Neural cell (in vitro differentiated cells): ENCODE data around the gene PLIN1. TPM values are rescaled to one million over a fixed set of nuclear protein-coding genes. Genes with fewer than 3 reads are reported as not detected.

Source experiments
- H2AFZ ChIP-seq: fragments of 200-600, 300-800 bp; sonication (generic), shearing (Covaris generic); 2 replicates; pipeline ENCODE4 v1.6.0; 2014; ENCODE audit warnings: low read depth, mild to moderate bottlenecking, antibody characterized with exemption, low read length, moderate library complexity
- H3F3A ChIP-seq: fragments of 200-600 bp; shearing (Covaris generic); 2 replicates; pipeline ENCODE4 v1.6.1; 2016; ENCODE audit warnings: mild to moderate bottlenecking, moderate library complexity, mixed read lengths, antibody characterized with exemption, low read length; ENCODE audit not compliant: insufficient read depth, poor library complexity, severe bottlenecking
- H3K27ac ChIP-seq: fragments of 200-600, 300-800 bp; sonication (generic), shearing (Covaris generic); 2 replicates; pipeline ENCODE4 v1.5.1; 2014; ENCODE audit warnings: mild to moderate bottlenecking, low read length, moderate library complexity
- H3K27me3 ChIP-seq: fragments of 300-800, 200-600 bp; sonication (generic), shearing (Covaris generic); 2 replicates; pipeline ENCODE4 v1.6.0; 2014; ENCODE audit warnings: mild to moderate bottlenecking, low read depth, low read length, moderate library complexity; ENCODE audit not compliant: insufficient read depth
- H3K36me3 ChIP-seq: fragments of 300-800, 200-600 bp; sonication (generic), shearing (Covaris generic); 2 replicates; pipeline ENCODE4 v1.5.1; 2014; ENCODE audit warnings: mild to moderate bottlenecking, antibody characterized with exemption, low read length, moderate library complexity; ENCODE audit not compliant: insufficient read depth
- H3K4me2 ChIP-seq: fragments of 300-800, 200-600 bp; sonication (generic), shearing (Covaris generic); 2 replicates; pipeline ENCODE4 v1.6.0; 2014; ENCODE audit warnings: mild to moderate bottlenecking, low read length
- H3K4me3 ChIP-seq: fragments of 300-800, 200-600 bp; sonication (generic), shearing (Covaris generic); 2 replicates; pipeline ENCODE4 v1.5.1; 2014; ENCODE audit warnings: mild to moderate bottlenecking, low read length, moderate library complexity
- H3K79me2 ChIP-seq: fragments of 200-600 bp; shearing (Covaris generic); replicated peaks from 2 replicates; pipeline ENCODE4 v1.6.0; 2014; ENCODE audit warnings: mild to moderate bottlenecking, low read length, moderate library complexity; ENCODE audit not compliant: insufficient read depth
- H3K9ac ChIP-seq: fragments of 300-800, 200-600 bp; sonication (generic), shearing (Covaris generic); 2 replicates; pipeline ENCODE4 v1.6.1; 2016; ENCODE audit warnings: mild to moderate bottlenecking, low read length, mixed read lengths
- H3K9me2 ChIP-seq: fragments of 200-600 bp; shearing (Covaris generic); 2 replicates; pipeline ENCODE4 v1.6.1; 2016; ENCODE audit warnings: mild to moderate bottlenecking, low read length, mixed read lengths; ENCODE audit not compliant: insufficient read depth
- H3K9me3 ChIP-seq: fragments of 200-600, 300-800 bp; sonication (generic), shearing (Covaris generic); 2 replicates; pipeline ENCODE4 v1.6.1; 2016; ENCODE audit warnings: mild to moderate bottlenecking, mixed run types, low read length, moderate library complexity, mixed read lengths
- H4K20me1 ChIP-seq: fragments of 200-600 bp; shearing (Covaris generic); 2 replicates; pipeline ENCODE4 v1.6.1; 2016; ENCODE audit warnings: mild to moderate bottlenecking, mixed run types; ENCODE audit not compliant: insufficient read depth
- EP300 ChIP-seq: fragments of 450-650 bp; conservative IDR thresholded peaks from 2 replicates; pipeline ENCODE4 v1.6.1; 2014; ENCODE audit warnings: antibody characterized with exemption, mild to moderate bottlenecking, moderate library complexity; ENCODE audit not compliant: poor library complexity, severe bottlenecking
- EZH2 ChIP-seq: fragments of 200-600, 300-800 bp; shearing (Covaris generic), sonication (generic); IDR thresholded peaks from 2 replicates; pipeline ENCODE4 v1.6.1; 2014; ENCODE audit warnings: antibody characterized with exemption, low read length, borderline replicate concordance, mild to moderate bottlenecking; ENCODE audit not compliant: insufficient read depth, poor library complexity, severe bottlenecking
- MXI1 ChIP-seq: fragments of 450-650 bp; conservative IDR thresholded peaks from 2 replicates; pipeline ENCODE4 v1.6.1; 2014; ENCODE audit warnings: antibody characterized with exemption, mild to moderate bottlenecking; ENCODE audit not compliant: poor library complexity, severe bottlenecking
- POLR2AphosphoS5 ChIP-seq: IDR thresholded peaks from 2 replicates; pipeline ENCODE4 v1.6.1; 2012
- RAD21 ChIP-seq: fragments of 450-650 bp; conservative IDR thresholded peaks from 2 replicates; pipeline ENCODE4 v1.6.1; 2014; ENCODE audit warnings: antibody characterized with exemption, mild to moderate bottlenecking, moderate library complexity
- SMC3 ChIP-seq: fragments of 450-650 bp; conservative IDR thresholded peaks from 2 replicates; pipeline ENCODE4 v1.6.1; 2014; ENCODE audit warnings: antibody characterized with exemption, mild to moderate bottlenecking, moderate library complexity; ENCODE audit not compliant: poor library complexity
- TAF1 ChIP-seq: IDR thresholded peaks from 2 replicates; pipeline ENCODE4 v1.6.1; 2012; ENCODE audit warnings: low read depth
- polyA plus RNA-seq: library from polyadenylated mRNA; depleted of rRNA; stranded (reverse); fragments of >200 nt; gene quantifications from 2 replicates; pipeline ENCODE4 v1.2.3, GENCODE V29; 2014
- TF ChIP-seq, protein P1 (sequence below): fragments of 450-650 bp; IDR thresholded peaks from 2 replicates; pipeline ENCODE4 v1.5.1; 2014; ENCODE audit warnings: antibody characterized with exemption, mild to moderate bottlenecking, moderate library complexity; ENCODE audit not compliant: poor library complexity, severe bottlenecking
- TF ChIP-seq, protein P2 (sequence below): IDR thresholded peaks from 2 replicates; pipeline ENCODE4 v1.6.1; 2012; ENCODE audit warnings: borderline replicate concordance

PLIN1 gene
- polyA plus RNA-seq, 1 donor from 2014 or later = not detected

DNA sequence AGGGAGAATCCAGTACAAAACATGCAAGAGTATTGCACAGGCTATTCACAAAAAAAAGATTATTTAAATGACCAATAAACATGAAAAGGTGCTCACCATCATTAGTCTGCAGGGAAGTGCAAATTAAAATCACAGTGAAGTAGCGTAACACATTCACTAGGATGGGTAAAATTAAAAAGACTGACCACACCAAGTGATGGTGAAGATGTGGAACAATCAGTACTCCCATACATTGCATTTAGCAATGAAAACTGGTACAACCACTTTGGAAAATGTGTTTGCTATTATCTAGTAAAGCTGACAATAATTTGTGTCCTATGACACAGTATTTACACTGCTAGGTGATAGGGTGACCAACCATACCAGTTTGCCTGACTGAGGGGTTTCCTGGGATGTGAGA lies 45.5 kb upstream of the PLIN1 start:
- no peak for TF ChIP-seq POLR2AphosphoS5
- TF ChIP-seq SMC3 = no peak
- no peak for TF ChIP-seq EP300
- TF ChIP-seq RAD21 = no peak
- TF ChIP-seq, protein P1, sequence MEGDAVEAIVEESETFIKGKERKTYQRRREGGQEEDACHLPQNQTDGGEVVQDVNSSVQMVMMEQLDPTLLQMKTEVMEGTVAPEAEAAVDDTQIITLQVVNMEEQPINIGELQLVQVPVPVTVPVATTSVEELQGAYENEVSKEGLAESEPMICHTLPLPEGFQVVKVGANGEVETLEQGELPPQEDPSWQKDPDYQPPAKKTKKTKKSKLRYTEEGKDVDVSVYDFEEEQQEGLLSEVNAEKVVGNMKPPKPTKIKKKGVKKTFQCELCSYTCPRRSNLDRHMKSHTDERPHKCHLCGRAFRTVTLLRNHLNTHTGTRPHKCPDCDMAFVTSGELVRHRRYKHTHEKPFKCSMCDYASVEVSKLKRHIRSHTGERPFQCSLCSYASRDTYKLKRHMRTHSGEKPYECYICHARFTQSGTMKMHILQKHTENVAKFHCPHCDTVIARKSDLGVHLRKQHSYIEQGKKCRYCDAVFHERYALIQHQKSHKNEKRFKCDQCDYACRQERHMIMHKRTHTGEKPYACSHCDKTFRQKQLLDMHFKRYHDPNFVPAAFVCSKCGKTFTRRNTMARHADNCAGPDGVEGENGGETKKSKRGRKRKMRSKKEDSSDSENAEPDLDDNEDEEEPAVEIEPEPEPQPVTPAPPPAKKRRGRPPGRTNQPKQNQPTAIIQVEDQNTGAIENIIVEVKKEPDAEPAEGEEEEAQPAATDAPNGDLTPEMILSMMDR = no peak
- Histone ChIP-seq H3K9me3 (no peaks in the 10 kb centered on the region), H3K27me3 (no peaks in the 10 kb centered on the region), H3K27ac (no peak overlapping the region), H3F3A (no peaks in the 10 kb centered on the region), H3K4me2 (no peak overlapping the region), H3K9me2 (no peaks in the 10 kb centered on the region), H3K79me2 (no peaks in the 10 kb centered on the region), H2AFZ (no peak overlapping the region), H3K9ac (no peak overlapping the region), H4K20me1 (no peaks in the 10 kb centered on the region), H3K4me3 (no peak overlapping the region), H3K36me3 (no peaks in the 10 kb centered on the region)

DNA sequence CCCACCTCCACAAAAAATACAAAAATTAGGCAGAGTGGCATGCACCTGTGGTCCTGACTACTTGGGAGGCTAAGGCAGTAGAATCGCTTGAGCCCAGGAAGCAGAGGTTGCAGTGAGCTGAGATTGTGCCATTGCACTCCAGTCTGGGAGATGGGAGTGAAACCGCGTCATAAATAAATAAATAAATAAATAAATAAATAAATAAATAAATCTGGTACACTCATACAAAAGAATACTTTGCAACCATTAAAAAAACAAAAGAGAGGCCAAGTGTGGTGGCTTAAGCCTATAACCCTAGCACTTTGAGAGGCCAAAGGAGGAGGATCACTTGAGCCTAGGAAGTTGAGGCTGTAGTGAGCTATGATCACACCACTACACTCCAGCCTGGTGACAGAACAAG lies 43.9 kb upstream of the PLIN1 start:
- Histone ChIP-seq H4K20me1 (no peaks in the 10 kb centered on the region), H3K4me2 (no peak overlapping the region), H3K9me2 (no peaks in the 10 kb centered on the region), H3K4me3 (no peak overlapping the region), H2AFZ (no peak overlapping the region), H3K9ac (no peak overlapping the region), H3K27me3 (no peaks in the 10 kb centered on the region), H3K36me3 (no peaks in the 10 kb centered on the region), H3K9me3 (no peaks in the 10 kb centered on the region), H3F3A (no peaks in the 10 kb centered on the region), H3K27ac (no peak overlapping the region), H3K79me2 (no peaks in the 10 kb centered on the region)
- TF ChIP-seq TAF1 (no peak), POLR2AphosphoS5 (no peak), EZH2 (no peak), EP300 (no peak), SMC3 (no peak), MXI1 (no peak), RAD21 (no peak)
- TF ChIP-seq, protein P2, sequence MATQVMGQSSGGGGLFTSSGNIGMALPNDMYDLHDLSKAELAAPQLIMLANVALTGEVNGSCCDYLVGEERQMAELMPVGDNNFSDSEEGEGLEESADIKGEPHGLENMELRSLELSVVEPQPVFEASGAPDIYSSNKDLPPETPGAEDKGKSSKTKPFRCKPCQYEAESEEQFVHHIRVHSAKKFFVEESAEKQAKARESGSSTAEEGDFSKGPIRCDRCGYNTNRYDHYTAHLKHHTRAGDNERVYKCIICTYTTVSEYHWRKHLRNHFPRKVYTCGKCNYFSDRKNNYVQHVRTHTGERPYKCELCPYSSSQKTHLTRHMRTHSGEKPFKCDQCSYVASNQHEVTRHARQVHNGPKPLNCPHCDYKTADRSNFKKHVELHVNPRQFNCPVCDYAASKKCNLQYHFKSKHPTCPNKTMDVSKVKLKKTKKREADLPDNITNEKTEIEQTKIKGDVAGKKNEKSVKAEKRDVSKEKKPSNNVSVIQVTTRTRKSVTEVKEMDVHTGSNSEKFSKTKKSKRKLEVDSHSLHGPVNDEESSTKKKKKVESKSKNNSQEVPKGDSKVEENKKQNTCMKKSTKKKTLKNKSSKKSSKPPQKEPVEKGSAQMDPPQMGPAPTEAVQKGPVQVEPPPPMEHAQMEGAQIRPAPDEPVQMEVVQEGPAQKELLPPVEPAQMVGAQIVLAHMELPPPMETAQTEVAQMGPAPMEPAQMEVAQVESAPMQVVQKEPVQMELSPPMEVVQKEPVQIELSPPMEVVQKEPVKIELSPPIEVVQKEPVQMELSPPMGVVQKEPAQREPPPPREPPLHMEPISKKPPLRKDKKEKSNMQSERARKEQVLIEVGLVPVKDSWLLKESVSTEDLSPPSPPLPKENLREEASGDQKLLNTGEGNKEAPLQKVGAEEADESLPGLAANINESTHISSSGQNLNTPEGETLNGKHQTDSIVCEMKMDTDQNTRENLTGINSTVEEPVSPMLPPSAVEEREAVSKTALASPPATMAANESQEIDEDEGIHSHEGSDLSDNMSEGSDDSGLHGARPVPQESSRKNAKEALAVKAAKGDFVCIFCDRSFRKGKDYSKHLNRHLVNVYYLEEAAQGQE = no peak
- TF ChIP-seq, protein P1 = no peak
